ENCODE results near the gene TNK1.

The TNK1 gene

GRCh38 chr17:7340179-7340578, 40.7 kb upstream of the TNK1 start:
- Mint-ChIP-seq H3K36me3 (ENCODE audit: low read depth) (no peaks in the 10 kb centered on the region), H3K4me3 (no peak overlapping the region), H3K9me3 (no peaks in the 10 kb centered on the region), H3K4me1 (no peaks in the 10 kb centered on the region), H3K27ac (no peak overlapping the region), H3K27me3 (ENCODE audit: low read depth) (peaks cover 11% of the 10 kb centered on the region)
- no peak for TF ChIP-seq CTCF (IDR thresholded peaks at IDR 0.05; ENCODE audit: unreplicated experiment in 3 of 3)

- peaks cover 10% of the 10 kb centered on the region for H3K27me3 Mint-ChIP-seq (ENCODE audit: low read depth)
- H3K9me3 Mint-ChIP-seq = no peaks in the 10 kb centered on the region
- H3K4me3 Mint-ChIP-seq = no peak overlapping the region
- no peak overlapping the region for H3K27ac Mint-ChIP-seq
- no peak for TF ChIP-seq CTCF (IDR thresholded peaks at IDR 0.05; ENCODE audit: unreplicated experiment in 3 of 3)
- H3K36me3 Mint-ChIP-seq (ENCODE audit: low read depth) = no peaks in the 10 kb centered on the region
- H3K4me1 Mint-ChIP-seq = no peaks in the 10 kb centered on the region
These were observed 39.0 kb upstream of the TNK1 start for GRCh38 chr17:7341842-7342241.

- Mint-ChIP-seq H3K4me1 (peaks cover 9% of the 10 kb centered on the region), H3K9me3 (no peaks in the 10 kb centered on the region), H3K27me3 (ENCODE audit: low read depth) (peaks cover 11% of the 10 kb centered on the region), H3K4me3 (no peak overlapping the region), H3K27ac (no peak overlapping the region), H3K36me3 (ENCODE audit: low read depth) (no peaks in the 10 kb centered on the region)
- no peak for TF ChIP-seq CTCF (IDR thresholded peaks at IDR 0.05; ENCODE audit: unreplicated experiment in 3 of 3)
These were observed 37.6 kb upstream of the TNK1 start for GRCh38 chr17:7343250-7343649.

DNA sequence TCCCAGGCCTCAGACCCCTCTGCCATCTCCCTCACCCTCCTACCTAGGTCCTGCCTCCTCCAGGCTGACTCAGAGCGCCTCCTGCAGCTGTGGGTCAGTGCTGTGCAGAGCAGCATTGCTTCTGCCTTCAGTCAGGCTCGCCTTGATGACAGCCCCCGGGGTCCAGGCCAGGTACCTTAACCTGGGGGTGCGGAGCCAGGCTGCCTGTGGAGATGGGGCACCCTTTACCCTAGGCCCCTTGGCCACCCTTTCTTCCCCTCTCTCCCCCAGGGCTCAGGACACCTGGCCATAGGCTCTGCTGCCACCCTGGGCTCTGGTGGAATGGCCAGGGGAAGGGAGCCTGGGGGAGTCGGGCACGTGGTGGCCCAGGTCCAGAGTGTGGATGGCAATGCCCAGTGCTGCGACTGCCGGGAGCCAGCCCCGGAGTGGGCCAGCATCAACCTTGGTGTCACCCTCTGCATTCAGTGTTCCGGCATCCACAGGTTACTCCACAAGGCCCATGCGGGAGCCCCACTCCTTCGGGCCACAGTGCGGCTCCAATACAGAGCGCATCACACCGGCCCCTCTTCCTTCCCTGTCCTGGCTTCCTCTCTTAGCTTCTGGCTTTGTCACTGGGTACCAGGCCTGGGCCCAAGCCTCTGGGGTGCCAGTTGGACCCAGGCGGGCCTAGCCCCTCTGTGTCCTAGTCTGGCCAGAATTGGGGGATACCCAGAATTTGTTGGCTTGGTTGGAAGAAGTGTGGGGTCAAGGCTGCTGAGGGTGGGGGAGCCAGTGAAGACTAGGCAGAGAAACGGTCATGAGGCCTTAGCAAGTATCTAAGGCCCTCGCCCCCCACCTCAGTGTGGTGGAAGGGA, 33.9 kb upstream of the TNK1 start:
- Mint-ChIP-seq H3K4me3 (peak overlapping the region in 2 of 3 experiments; percentile 11 to 48), H3K27me3 (ENCODE audit: low read depth) (peaks cover 13% of the 10 kb centered on the region), H3K4me1 (peaks cover 29% of the 10 kb centered on the region), H3K36me3 (ENCODE audit: low read depth) (no peaks in the 10 kb centered on the region), H3K9me3 (no peaks in the 10 kb centered on the region), H3K27ac (peak overlapping the region in 2 of 3 experiments; percentile 66 to 94)
- TF ChIP-seq CTCF (IDR thresholded peaks at IDR 0.05; ENCODE audit: unreplicated experiment in 3 of 3) = no peak

GRCh38 chr17:7347630-7348477, 33.0 kb upstream of the TNK1 start:
- no peak for TF ChIP-seq CTCF (IDR thresholded peaks at IDR 0.05; ENCODE audit: unreplicated experiment in 3 of 3)
- H3K36me3 Mint-ChIP-seq (ENCODE audit: low read depth) = no peaks in the 10 kb centered on the region
- H3K4me1 Mint-ChIP-seq = peaks cover 36% of the 10 kb centered on the region
- no peaks in the 10 kb centered on the region for H3K9me3 Mint-ChIP-seq
- H3K27ac Mint-ChIP-seq = peak overlapping the region in 2 of 3 experiments; percentile 66 to 94
- H3K27me3 Mint-ChIP-seq (ENCODE audit: low read depth) = peaks cover 13% of the 10 kb centered on the region
- H3K4me3 Mint-ChIP-seq = peak overlapping the region; percentile 49 to 63 (median 53)
